AG10803 (cell line): ENCODE measurements around the gene FNDC4.
"Not testable (repeated sequence)": the region's sequence is repeated elsewhere in the genome, so short reads cannot be mapped to it uniquely, and the experiment has no call there.

Experiments used
- DNase-seq: peaks from one replicate; pipeline ENCODE4 v3.0.0; 2010; ENCODE audit warnings: low read depth
- H3K4me3 ChIP-seq: 2 replicates; pipeline ENCODE4 v1.5.1; 2011; ENCODE audit warnings: mild to moderate bottlenecking, low read length, control low read depth
- CTCF ChIP-seq: conservative IDR thresholded peaks from 2 replicates; pipeline ENCODE4 v1.5.1; 2011; ENCODE audit warnings: mild to moderate bottlenecking, low read length, control low read depth, inconsistent platforms

FNDC4 gene, protein sequence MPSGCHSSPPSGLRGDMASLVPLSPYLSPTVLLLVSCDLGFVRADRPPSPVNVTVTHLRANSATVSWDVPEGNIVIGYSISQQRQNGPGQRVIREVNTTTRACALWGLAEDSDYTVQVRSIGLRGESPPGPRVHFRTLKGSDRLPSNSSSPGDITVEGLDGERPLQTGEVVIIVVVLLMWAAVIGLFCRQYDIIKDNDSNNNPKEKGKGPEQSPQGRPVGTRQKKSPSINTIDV

GRCh38 chr2:27494944-27495554 lies at the start of gene FNDC4:
TSS of gene FNDC4 (minus strand) at chr2:27495200. CDS start at chr2:27494679, 521 bp downstream.
- DNase-seq = peak; percentile 9
- TF ChIP-seq CTCF = no peak
- H3K4me3 ChIP-seq = peak within 1 kb of the TSS; percentile 70

DNA sequence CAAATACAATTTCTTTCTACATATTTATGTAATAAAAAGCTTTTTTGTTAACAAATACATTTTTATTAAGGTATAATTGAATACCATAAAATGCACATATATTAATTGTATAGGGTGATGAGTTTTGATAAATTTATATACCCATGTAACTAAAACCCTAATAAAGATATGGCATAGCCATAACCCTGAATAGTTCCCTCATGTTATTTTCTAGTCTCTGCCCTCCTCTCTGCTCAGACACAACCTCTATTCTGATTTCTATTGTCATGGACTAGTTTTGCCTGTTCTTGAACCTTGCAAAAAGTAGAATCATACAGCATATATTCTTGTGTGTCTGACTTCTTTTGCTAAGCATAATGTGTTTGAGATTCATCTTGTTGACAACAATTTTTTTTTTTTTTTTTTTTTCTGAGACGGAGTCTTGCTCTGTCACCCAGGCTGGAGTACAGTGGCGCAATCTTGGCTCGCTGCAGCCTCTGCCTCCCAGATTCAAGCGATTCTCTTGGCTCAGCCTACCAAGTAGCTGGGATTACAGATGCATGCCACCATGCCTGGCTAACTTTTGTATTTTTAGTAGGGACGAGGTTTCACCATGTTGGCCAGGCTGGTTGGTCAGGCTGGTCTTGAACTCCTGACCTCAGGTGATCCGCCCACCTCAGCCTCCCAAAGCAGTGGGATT lies 49.3 kb upstream of the FNDC4 start:
- TF ChIP-seq CTCF = no peak
- H3K4me3 ChIP-seq = no peak overlapping the region
- DNase-seq = no peak

- not testable (repeated sequence) for H3K4me3 ChIP-seq, DNase-seq
Measured at GRCh38 chr2:27539649-27540048, 44.6 kb upstream of the FNDC4 start.

DNA sequence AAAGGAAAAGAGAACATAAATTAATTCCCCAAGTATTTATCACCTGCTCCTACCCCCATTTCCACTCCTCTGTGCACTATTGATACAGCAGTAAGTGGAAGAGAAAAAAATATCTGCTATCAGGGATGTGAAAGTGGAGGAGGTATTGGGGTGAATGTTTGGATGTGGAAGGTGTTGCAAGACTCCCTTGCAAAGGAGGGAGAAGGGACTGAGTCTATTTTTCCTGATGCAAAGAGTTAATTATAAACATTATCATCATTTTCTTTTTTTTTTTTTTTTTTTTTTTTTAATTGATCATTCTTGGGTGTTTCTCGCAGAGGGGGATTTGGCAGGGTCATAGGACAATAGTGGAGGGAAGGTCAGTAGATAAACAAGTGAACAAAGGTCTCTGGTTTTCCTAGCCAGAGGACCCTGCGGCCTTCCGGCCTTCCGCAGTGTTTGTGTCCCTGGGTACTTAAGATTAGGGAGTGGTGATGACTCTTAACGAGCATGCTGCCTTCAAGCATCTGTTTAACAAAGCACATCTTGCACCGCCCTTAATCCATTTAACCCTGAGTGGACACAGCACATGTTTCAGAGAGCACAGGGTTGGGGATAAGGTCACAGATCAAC lies 43.9 kb upstream of the FNDC4 start:
- not testable (repeated sequence) for DNase-seq, H3K4me3 ChIP-seq

- TF ChIP-seq CTCF = no peak
- no peak overlapping the region for H3K4me3 ChIP-seq
- no peak for DNase-seq
Measured at GRCh38 chr2:27537287-27537686, 42.3 kb upstream of the FNDC4 start.

GRCh38 chr2:27531983-27532382 lies 37.0 kb upstream of the FNDC4 start:
- no peak for DNase-seq
- H3K4me3 ChIP-seq = no peak overlapping the region
- no peak for TF ChIP-seq CTCF

DNA sequence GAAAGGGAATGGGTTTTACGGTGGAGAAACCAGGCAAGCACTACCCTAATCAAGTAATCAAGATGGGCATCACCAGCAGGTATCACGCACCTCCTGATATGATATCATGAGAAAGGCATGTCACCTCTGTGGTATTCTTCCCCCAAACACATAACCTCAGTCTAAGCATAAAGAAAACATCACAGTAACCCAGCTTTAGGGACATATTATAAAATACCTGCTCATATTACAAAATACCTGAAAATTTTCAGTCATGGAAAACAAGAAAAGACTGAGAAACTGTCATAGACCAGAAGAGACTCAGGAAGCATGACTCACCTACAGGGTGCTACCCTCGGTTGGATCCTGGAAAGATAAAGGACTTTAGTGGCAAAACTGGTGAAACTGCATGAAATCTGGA lies 32.2 kb upstream of the FNDC4 start:
- no peak for DNase-seq
- H3K4me3 ChIP-seq = no peak overlapping the region
- TF ChIP-seq CTCF = no peak

- no peak for DNase-seq
- TF ChIP-seq CTCF = no peak
- no peak overlapping the region for H3K4me3 ChIP-seq
Measured at GRCh38 chr2:27522400-27522945, 27.5 kb upstream of the FNDC4 start.
